IMR-90 (cell line): ENCODE results near the gene CD99L2. TPM values are rescaled to one million over a fixed set of nuclear protein-coding genes. Genes with fewer than 3 reads are reported as not detected.

Experiments
- ATAC-seq: fragments of 200-7000 bp; cut with Tn5 transposase; 2 replicates; pipeline ENCODE4 v1.9.1; 2020; ENCODE audit warnings: low read depth, mild to moderate bottlenecking, moderate library complexity
- BruUV-seq: library from RNA; stranded (reverse); fragments of 400-500 nt; replicated peaks from 2 replicates; lab custom pipeline; 2021; lab: Mats Ljungman, UMichigan
- CTCF ChIA-PET: fragments of 300-600 bp; formaldehyde crosslinking; extraction: SDS; loops from one replicate; lab custom pipeline; 2021; ENCODE audit warnings: antibody characterized with exemption; lab: Yijun Ruan, JAX
- POLR2A ChIA-PET: fragments of 300-600 bp; sonication (Branson Sonifier 250); formaldehyde crosslinking; loops from one replicate; lab custom pipeline; 2022; ENCODE audit warnings: antibody characterized with exemption; ENCODE audit not compliant: unreplicated experiment; lab: Charles Lee
- DNase-seq: peaks from one replicate; pipeline ENCODE4 v3.0.0; 2013
- H2AFZ ChIP-seq: replicated peaks from 2 replicates; pipeline ENCODE3; 2013; ENCODE audit warnings: low read length, mild to moderate bottlenecking; ENCODE audit not compliant: poor library complexity
- H2AK5ac ChIP-seq: 2 replicates; pipeline ENCODE4 v1.6.1; 2013; ENCODE audit warnings: low read depth, low read length, inconsistent platforms
- H2AK9ac ChIP-seq: replicated peaks from 2 replicates; pipeline ENCODE3; 2013; ENCODE audit warnings: mild to moderate bottlenecking, low read depth, low read length, moderate library complexity; ENCODE audit not compliant: poor library complexity
- H2BK120ac ChIP-seq: 2 replicates; pipeline ENCODE4 v1.6.1; 2013; ENCODE audit warnings: low read depth, low read length, inconsistent platforms
- H2BK15ac ChIP-seq: 3 replicates; pipeline ENCODE4 v1.6.1; 2013; ENCODE audit warnings: low read depth, low read length, inconsistent platforms
- H2BK20ac ChIP-seq: 2 replicates; pipeline ENCODE4 v1.6.1; 2013; ENCODE audit warnings: low read depth, mild to moderate bottlenecking, inconsistent platforms, low read length, moderate library complexity
- H2BK5ac ChIP-seq: 2 replicates; pipeline ENCODE4 v1.6.1; 2013; ENCODE audit warnings: mild to moderate bottlenecking, low read depth, low read length, inconsistent platforms; ENCODE audit not compliant: poor library complexity, severe bottlenecking
- H3K14ac ChIP-seq: replicated peaks from 2 replicates; pipeline ENCODE4 v1.6.1; 2013; ENCODE audit warnings: low read depth, low read length, inconsistent platforms
- H3K18ac ChIP-seq: 2 replicates; pipeline ENCODE4 v1.6.1; 2013; ENCODE audit warnings: low read depth, low read length, control low read depth
- H3K23ac ChIP-seq: 2 replicates; pipeline ENCODE4 v1.6.1; 2013; ENCODE audit warnings: low read depth, low read length, inconsistent platforms
- H3K27ac ChIP-seq: 2 replicates; pipeline ENCODE4 v1.5.1; 2013; ENCODE audit warnings: mild to moderate bottlenecking, control low read depth, low read length; ENCODE audit not compliant: insufficient read depth
- H3K27me3 ChIP-seq: 2 replicates; pipeline ENCODE4 v1.6.1; 2013; ENCODE audit warnings: low read length; ENCODE audit not compliant: control insufficient read depth, insufficient read depth
- H3K36me3 ChIP-seq: 2 replicates; pipeline ENCODE4 v1.6.1; 2013; ENCODE audit warnings: low read length, mixed read lengths; ENCODE audit not compliant: control insufficient read depth, insufficient read depth
- H3K4ac ChIP-seq: 2 replicates; pipeline ENCODE4 v1.6.1; 2013; ENCODE audit warnings: low read depth, low read length, inconsistent platforms
- H3K4me1 ChIP-seq: 2 replicates; pipeline ENCODE4 v1.6.1; 2013; ENCODE audit warnings: low read length, mixed read lengths; ENCODE audit not compliant: control insufficient read depth, insufficient read depth
- H3K4me2 ChIP-seq: 2 replicates; pipeline ENCODE4 v1.6.1; 2013; ENCODE audit warnings: low read depth, mild to moderate bottlenecking, control low read depth, low read length, moderate library complexity
- H3K4me3 ChIP-seq: 2 replicates; pipeline ENCODE4 v1.5.1; 2013; ENCODE audit warnings: low read depth, mild to moderate bottlenecking, control low read depth, low read length, moderate library complexity; ENCODE audit not compliant: insufficient read depth
- H3K56ac ChIP-seq: 2 replicates; pipeline ENCODE4 v1.6.1; 2013; ENCODE audit warnings: low read length, inconsistent platforms; ENCODE audit not compliant: insufficient read depth; ENCODE audit errors: extremely low read depth
- H3K79me1 ChIP-seq, 2 experiments: 2 replicates each; pipeline ENCODE4 v1.6.1; 2013; ENCODE audit warnings: low read length in 2 of 2, inconsistent platforms in 1 of 2, low read depth in 1 of 2
- H3K9ac ChIP-seq: 2 replicates; pipeline ENCODE4 v1.6.1; 2013; ENCODE audit warnings: low read depth, low read length, control low read depth
- H3K9me1 ChIP-seq: 2 replicates; pipeline ENCODE4 v1.6.1; 2013; ENCODE audit warnings: low read length, inconsistent platforms; ENCODE audit not compliant: insufficient read depth
- H3K9me3 ChIP-seq: 2 replicates; pipeline ENCODE4 v1.6.1; 2013; ENCODE audit warnings: low read length; ENCODE audit not compliant: control insufficient read depth, insufficient read depth
- H4K20me1 ChIP-seq: 2 replicates; pipeline ENCODE4 v1.6.1; 2013; ENCODE audit warnings: low read length, inconsistent platforms; ENCODE audit not compliant: insufficient read depth
- H4K5ac ChIP-seq: 2 replicates; pipeline ENCODE4 v1.6.1; 2013; ENCODE audit warnings: mild to moderate bottlenecking, low read depth, low read length, control low read depth
- H4K8ac ChIP-seq, 2 experiments: 2 replicates each; pipeline ENCODE4 v1.6.1; 2013; ENCODE audit warnings: low read depth in 2 of 2, low read length in 2 of 2, control low read depth in 1 of 2, inconsistent platforms in 1 of 2
- H4K91ac ChIP-seq: 2 replicates; pipeline ENCODE4 v1.6.1; 2013; ENCODE audit warnings: low read depth, low read length, inconsistent platforms; ENCODE audit not compliant: insufficient read depth
- BHLHE40 ChIP-seq: fragments of 150-350 bp; IDR thresholded peaks from 2 replicates; pipeline ENCODE4 v1.6.1; 2016; ENCODE audit warnings: mild to moderate bottlenecking, low read depth, low read length
- CEBPB ChIP-seq: IDR thresholded peaks from 2 replicates; pipeline ENCODE4 v1.6.1; 2012; ENCODE audit warnings: low read depth, low read length, improper control_type of control experiment
- CHD1 ChIP-seq: IDR thresholded peaks from 2 replicates; pipeline ENCODE4 v1.6.1; 2012; ENCODE audit warnings: low read depth, low read length, improper control_type of control experiment
- CTCF ChIP-seq: conservative IDR thresholded peaks from 2 replicates; pipeline ENCODE4 v1.5.1; 2012; ENCODE audit warnings: mild to moderate bottlenecking, low read depth, low read length, improper control_type of control experiment
- ELK1 ChIP-seq: fragments of 150-350 bp; IDR thresholded peaks from 2 replicates; pipeline ENCODE4 v1.6.1; 2016; ENCODE audit warnings: low read depth, mild to moderate bottlenecking, low read length, moderate library complexity, borderline replicate concordance
- FOS ChIP-seq: fragments of 150-350 bp; IDR thresholded peaks from 2 replicates; pipeline ENCODE4 v1.6.1; 2016; ENCODE audit warnings: low read depth, low read length
- MAFK ChIP-seq: IDR thresholded peaks from 2 replicates; pipeline ENCODE4 v1.6.1; 2012; ENCODE audit warnings: low read depth, low read length, improper control_type of control experiment
- MAZ ChIP-seq: IDR thresholded peaks from 2 replicates; pipeline ENCODE4 v1.6.1; 2012; ENCODE audit warnings: low read depth, mild to moderate bottlenecking, low read length, improper control_type of control experiment, moderate library complexity, borderline replicate concordance
- MXI1 ChIP-seq: IDR thresholded peaks from 2 replicates; pipeline ENCODE4 v1.6.1; 2012; ENCODE audit warnings: low read depth, mild to moderate bottlenecking, low read length, moderate library complexity, borderline replicate concordance
- NFE2L2 ChIP-seq: fragments of 150-350 bp; IDR thresholded peaks from 2 replicates; pipeline ENCODE4 v1.6.1; 2016; ENCODE audit warnings: low read depth, mild to moderate bottlenecking, low read length
- POLR2A ChIP-seq: IDR thresholded peaks from 2 replicates; pipeline ENCODE4 v1.6.1; 2012; ENCODE audit warnings: mild to moderate bottlenecking, low read depth, low read length
- RAD21 ChIP-seq: IDR thresholded peaks from 2 replicates; pipeline ENCODE4 v1.6.1; 2012; ENCODE audit warnings: low read length, improper control_type of control experiment
- RCOR1 ChIP-seq: IDR thresholded peaks from 2 replicates; pipeline ENCODE4 v1.6.1; 2012; ENCODE audit warnings: mild to moderate bottlenecking, low read length, improper control_type of control experiment; ENCODE audit not compliant: insufficient replicate concordance
- RFX5 ChIP-seq: IDR thresholded peaks from 2 replicates; pipeline ENCODE4 v1.8.0; 2012; ENCODE audit warnings: low read depth, mild to moderate bottlenecking, low read length, moderate library complexity
- SMC3 ChIP-seq: fragments of 150-350 bp; IDR thresholded peaks from 2 replicates; pipeline ENCODE4 v1.6.1; 2016; ENCODE audit warnings: low read depth, mild to moderate bottlenecking, antibody characterized with exemption, low read length, moderate library complexity
- USF2 ChIP-seq: fragments of 150-350 bp; IDR thresholded peaks from 2 replicates; pipeline ENCODE4 v1.6.1; 2017; ENCODE audit warnings: mild to moderate bottlenecking, antibody characterized with exemption, low read length, low read depth
- WGBS, 2 experiments: methylation state at CpG; one replicate each; pipeline versions ENCODE4 v1.1.5 to v1.1.7; 2013; ENCODE audit warnings: missing lambda C conversion rate in 2 of 2; ENCODE audit not compliant: insufficient read length in 1 of 2; ENCODE audit errors: extremely low coverage in 2 of 2; 5-methylcytosine and 5-hydroxymethylcytosine counted together
- dilution Hi-C: fragments of 300-500 bp; cut with HindIII; formaldehyde crosslinking; loops from one replicate; pipeline ENCODE4 v1.14.3; 2018; ENCODE audit warnings: low sequenced_read_pairs; ENCODE audit not compliant: unreplicated experiment
- in situ Hi-C: fragments of 300-500 bp; cut with MboI; formaldehyde crosslinking; loops from 3 replicates; pipeline ENCODE4 v1.14.3; 2019; ENCODE audit warnings: low sequenced_read_pairs, inconsistent platforms, mixed read lengths
- intact Hi-C: fragments of 100-400 bp; cut with micrococcal nuclease; formaldehyde crosslinking; loops from 2 replicates; pipeline ENCODE4 v1.10.0; 2022
- polyA plus RNA-seq, 3 experiments: library from polyadenylated mRNA; depleted of rRNA; stranded (reverse); fragments of >200 nt; gene quantifications; 2 replicates each; pipeline ENCODE4 v1.2.3, GENCODE V29; 2012; ENCODE audit warnings: low replicate concordance in 1 of 3
- total RNA-seq: library from RNA; depleted of rRNA; stranded (reverse); fragments of >200 nt; gene quantifications from 2 replicates; pipeline ENCODE4 v1.2.3, GENCODE V29; 2012

The CD99L2 gene
- total and polyA plus RNA-seq, 2 of the 4 experiments (the other 2 are of a cell fraction): 17.4 to 41.4 TPM

GRCh38 chrX:150868625-150869024 lies 29.8 kb downstream of the CD99L2 start:
- BruUV-seq: no TSS peak
- Histone ChIP-seq H3K4me3 (no peak overlapping the region), H3K4me2 (no peak overlapping the region), H2AFZ (no peak overlapping the region), H2BK120ac (no peak overlapping the region), H3K56ac (no peak overlapping the region), H2BK15ac (no peak overlapping the region), H4K5ac (no peak overlapping the region), H3K27me3 (no peaks in the 10 kb centered on the region), H2AK9ac (no peak overlapping the region), H3K9me1 (no peaks in the 10 kb centered on the region; the same call in 1 of the 2 replicates), H3K9ac (no peak overlapping the region), H3K79me1 (peaks cover 4 to 7% of the 10 kb centered on the region in 2 experiments; a peak in 2 of 4 replicates), H4K20me1 (0 out of 2 replicates have a peak, but pooled peaks cover 4% of the 10 kb centered on the region), H3K36me3 (0 out of 2 replicates have a peak, but pooled peaks cover 2% of the 10 kb centered on the region), H3K4ac (no peak overlapping the region), H2AK5ac (no peak overlapping the region), H3K4me1 (peaks cover 7% of the 10 kb centered on the region; the same call in 1 of the 2 replicates), H4K8ac (no peak overlapping the region), H3K27ac (no peak overlapping the region), H2BK20ac (no peak overlapping the region), H2BK5ac (no peak overlapping the region), H3K14ac (no peak overlapping the region), H3K18ac (no peak overlapping the region), H4K91ac (no peak overlapping the region), H3K9me3 (no peaks in the 10 kb centered on the region), H3K23ac (no peak overlapping the region)
- peak; percentile 74 for DNase-seq
- intact Hi-C loops: no loop called here
- CTCF ChIA-PET: no interaction called here
- TF ChIP-seq POLR2A: no peak
- no peak for TF ChIP-seq CEBPB
- no peak for TF ChIP-seq NFE2L2
- no peak for TF ChIP-seq RAD21
- TF ChIP-seq FOS: no peak
- TF ChIP-seq ELK1: no peak
- no peak for TF ChIP-seq BHLHE40
- TF ChIP-seq RCOR1: no peak
- no peak for TF ChIP-seq MXI1
- no peak for TF ChIP-seq CHD1
- no peak for TF ChIP-seq MAFK
- TF ChIP-seq RFX5: no peak
- TF ChIP-seq CTCF: no peak
- no peak for TF ChIP-seq USF2
- TF ChIP-seq SMC3: no peak
- TF ChIP-seq MAZ: no peak
- peak; percentile 61 for ATAC-seq
- WGBS, 2 experiments: no CpG with 5 or more reads among the region's 2 CpGs
- dilution Hi-C loops: no loop called here
- POLR2A ChIA-PET: no interaction called here
- in situ Hi-C loops: no loop called here
